OCI-LY7 (cell line): ENCODE data around the gene STX11. TPM values are rescaled to one million over a fixed set of nuclear protein-coding genes. Genes with fewer than 3 reads are reported as not detected.
A peak's percentile ranks its signal among the peaks of the same experiment; 100 is the strongest.

ENCODE experiments used
- BruUV-seq: library from RNA; stranded (reverse); fragments of 400-500 nt; replicated peaks from 2 replicates; lab custom pipeline; 2021; lab: Mats Ljungman, UMichigan
- CTCF ChIA-PET: fragments of 300-600 bp; sonication (Branson Sonifier 250); formaldehyde crosslinking; loops from one replicate; lab custom pipeline; 2022; ENCODE audit warnings: antibody characterized with exemption; ENCODE audit not compliant: unreplicated experiment; lab: Charles Lee
- POLR2A ChIA-PET: fragments of 300-600 bp; sonication (Branson Sonifier 250); formaldehyde crosslinking; loops from one replicate; lab custom pipeline; 2022; ENCODE audit warnings: antibody characterized with exemption; lab: Charles Lee
- DNase-seq: peaks from one replicate; pipeline ENCODE4 v3.0.0-alpha.2; 2015; ENCODE audit warnings: low spot score
- H2AFZ ChIP-seq: fragments of 200-600 bp; sonication (generic), shearing (Covaris generic); 2 replicates; pipeline ENCODE4 v1.6.1; 2014; ENCODE audit warnings: mild to moderate bottlenecking, antibody characterized with exemption, low read length, moderate library complexity
- H3K27ac ChIP-seq: fragments of 200-600 bp; sonication (generic); 2 replicates; pipeline ENCODE4 v1.5.1; 2014; ENCODE audit warnings: mixed run types, low read depth, mild to moderate bottlenecking, moderate library complexity, low read length, inconsistent platforms; ENCODE audit not compliant: poor library complexity, severe bottlenecking
- H3K36me3 ChIP-seq: fragments of 200-600 bp; sonication (generic); 2 replicates; pipeline ENCODE4 v1.6.1; 2014; ENCODE audit warnings: mild to moderate bottlenecking, antibody characterized with exemption, low read length, moderate library complexity, mixed read lengths; ENCODE audit not compliant: insufficient read depth
- H3K4me1 ChIP-seq: fragments of 200-600 bp; sonication (generic); 2 replicates; pipeline ENCODE4 v1.5.1; 2014; ENCODE audit warnings: mild to moderate bottlenecking, low read length; ENCODE audit not compliant: insufficient read depth, poor library complexity, severe bottlenecking
- H3K4me2 ChIP-seq: fragments of 200-600 bp; sonication (generic); 2 replicates; pipeline ENCODE4 v1.6.1; 2014; ENCODE audit warnings: mild to moderate bottlenecking, low read length
- H3K4me3 ChIP-seq: fragments of 200-600 bp; sonication (generic); 2 replicates; pipeline ENCODE4 v1.5.1; 2014; ENCODE audit warnings: mild to moderate bottlenecking, low read depth, low read length; ENCODE audit not compliant: poor library complexity, severe bottlenecking
- H3K79me2 ChIP-seq: fragments of 200-600 bp; sonication (generic); 2 replicates; pipeline ENCODE4 v1.6.1; 2016; ENCODE audit warnings: low read depth, mild to moderate bottlenecking, low read length, moderate library complexity, mixed read lengths; ENCODE audit not compliant: insufficient read depth
- H3K9me2 ChIP-seq: fragments of 200-600 bp; sonication (generic); 2 replicates; pipeline ENCODE4 v1.6.1; 2016; ENCODE audit warnings: mild to moderate bottlenecking, low read length, mixed read lengths; ENCODE audit not compliant: insufficient read depth
- H3K9me3 ChIP-seq: fragments of 200-600 bp; sonication (generic); 2 replicates; pipeline ENCODE4 v1.6.1; 2014; ENCODE audit warnings: mild to moderate bottlenecking, mixed run types, low read length, mixed read lengths
- H4K20me1 ChIP-seq: fragments of 200-600 bp; sonication (generic); 2 replicates; pipeline ENCODE4 v1.6.1; 2014; ENCODE audit warnings: mild to moderate bottlenecking, antibody characterized with exemption, low read length, moderate library complexity, mixed read lengths; ENCODE audit not compliant: insufficient read depth
- CTCF ChIP-seq: fragments of 200-600 bp; sonication (generic); conservative IDR thresholded peaks from 2 replicates; pipeline ENCODE4 v1.5.1; 2014; ENCODE audit warnings: mild to moderate bottlenecking, antibody characterized with exemption, low read length, moderate library complexity, mixed read lengths
- EZH2phosphoT487 ChIP-seq: fragments of 200-600 bp; sonication (generic); IDR thresholded peaks from 2 replicates; pipeline ENCODE4 v1.6.1; 2018; ENCODE audit warnings: low read depth, borderline replicate concordance, mild to moderate bottlenecking, mixed run types, antibody characterized with exemption, low read length, moderate library complexity, mixed read lengths
- intact Hi-C: fragments of 100-400 bp; cut with micrococcal nuclease; formaldehyde crosslinking; loops from one replicate; pipeline ENCODE4 v1.10.0; 2022; ENCODE audit not compliant: unreplicated experiment
- total RNA-seq, 2 experiments: library from RNA; depleted of rRNA in 1 of 2; stranded (reverse); fragments of >200 nt in 1 of 2; shearing (Covaris generic) in 1 of 2; gene quantifications; 2 replicates each; pipeline ENCODE4 v1.2.3, GENCODE V29; 2014 to 2022

The STX11 gene
- total RNA-seq, 2 experiments from 2014 or later, result 0.16 to 1.1 TPM

GRCh38 chr6:144150710-144151657 is 667 bp downstream of the STX11 start:
- no peaks in the 10 kb centered on the region for H4K20me1 ChIP-seq
- no peaks in the 10 kb centered on the region for H3K36me3 ChIP-seq
- H3K79me2 ChIP-seq, result no peaks in the 10 kb centered on the region
- ChIA-PET POLR2A (interaction anchor here (0.9 to 1.0 kb wide), 2 partner anchors 10 to 56 kb away, joined by 3 read pairs; partner anchors contain the start of gene SF3B5), CTCF (no interaction called here)
- no peaks in the 10 kb centered on the region for H3K4me1 ChIP-seq
- peak overlapping the region; percentile 64 for H3K4me3 ChIP-seq
- peak; percentile 11 for DNase-seq
- no peak; the same call in 1 of the 2 replicates for TF ChIP-seq CTCF
- BruUV-seq, result TSS peak; percentile 70
- H3K4me2 ChIP-seq, result peak overlapping the region; percentile 62
- intact Hi-C loops, result loop anchor here (1.0 kb wide), 1 partner anchor 65 kb away; no protein-coding TSS in a partner anchor
- H2AFZ ChIP-seq, result peak overlapping the region; percentile 76; the same call in 1 of the 2 replicates
- no peak overlapping the region for H3K27ac ChIP-seq
- H3K9me2 ChIP-seq, result no peaks in the 10 kb centered on the region
- no peaks in the 10 kb centered on the region for H3K9me3 ChIP-seq

DNA sequence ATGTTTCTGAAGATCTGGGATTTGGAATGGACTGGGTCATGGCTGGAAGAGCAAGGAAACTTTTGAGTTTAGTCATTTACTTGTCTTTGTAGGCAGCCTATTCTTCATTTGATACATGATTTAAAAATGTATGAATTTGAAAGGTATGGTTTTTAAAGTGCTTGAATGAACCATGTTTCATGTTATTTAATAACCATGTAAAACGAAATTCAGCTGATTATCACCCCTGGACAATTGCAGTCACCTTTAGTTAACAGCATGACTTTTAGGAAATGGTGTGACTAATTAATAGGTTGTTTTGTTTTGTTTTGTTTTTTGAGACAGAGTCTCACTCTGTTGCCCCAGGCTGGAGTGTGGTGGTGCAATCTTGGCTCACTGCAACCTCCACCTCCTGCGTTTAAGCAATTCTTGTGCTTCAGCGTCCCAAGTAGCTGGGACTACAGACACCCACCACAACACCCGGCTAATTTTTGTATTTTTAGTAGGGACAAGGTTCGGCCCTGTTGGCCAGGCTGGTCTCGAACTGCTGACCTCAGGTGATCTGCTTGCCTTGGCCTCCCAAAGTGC is 2.1 kb downstream of the STX11 start:
- intact Hi-C loops, result no loop called here
- Histone ChIP-seq H3K9me2 (no peaks in the 10 kb centered on the region), H2AFZ (no peak overlapping the region), H3K36me3 (no peaks in the 10 kb centered on the region), H3K4me2 (no peak overlapping the region), H3K9me3 (no peaks in the 10 kb centered on the region), H3K79me2 (no peaks in the 10 kb centered on the region), H4K20me1 (no peaks in the 10 kb centered on the region), H3K4me1 (no peaks in the 10 kb centered on the region), H3K4me3 (no peak overlapping the region), H3K27ac (no peak overlapping the region)
- POLR2A ChIA-PET, result interaction anchor here (0.9 kb wide), 1 partner anchor 11 kb away, joined by 3 read pairs; no protein-coding TSS in a partner anchor
- CTCF ChIA-PET, result no interaction called here
- no peak for DNase-seq
- TF ChIP-seq EZH2phosphoT487, result no peak
- TF ChIP-seq CTCF, result no peak
- BruUV-seq, result no TSS peak
